ENCODE data around the gene EPHB2. TPM values are rescaled to one million over a fixed set of nuclear protein-coding genes. Genes with fewer than 3 reads are reported as not detected.
A peak's percentile ranks its signal among the peaks of the same experiment; 100 is the strongest.

The EPHB2 gene
- total and polyA plus RNA-seq, 9 donors, result 10.7 to 31.7 (median 20.4) TPM

GRCh38 chr1:22914633-22915217 lies 204.1 kb downstream of the EPHB2 start:
- no peak for DNase-seq
- Histone ChIP-seq H3K4me1 (ENCODE audit: control insufficient read depth, insufficient read depth, low read length) (peaks cover 42% of the 10 kb centered on the region), H3K36me3 (ENCODE audit: control insufficient read depth, insufficient read depth, low read length) (peaks cover 14% of the 10 kb centered on the region), H3K27me3 (ENCODE audit: control insufficient read depth, insufficient read depth, low read length) (no peaks in the 10 kb centered on the region), H3K9me3 (replicated peaks; ENCODE audit: control insufficient read depth, low read depth, low read length) (no peaks in the 10 kb centered on the region), H3K4me3 (ENCODE audit: low read length) (no peak overlapping the region), H3K27ac (ENCODE audit: low read length) (no peak overlapping the region)
- no CpG with 5 or more reads among the region's 8 CpGs for WGBS (ENCODE audit: insufficient coverage)

- Histone ChIP-seq H3K36me3 (ENCODE audit: control insufficient read depth, insufficient read depth, low read length) (peaks cover 9% of the 10 kb centered on the region), H3K4me3 (ENCODE audit: low read length) (no peak overlapping the region), H3K9me3 (replicated peaks; ENCODE audit: control insufficient read depth, low read depth, low read length) (no peaks in the 10 kb centered on the region), H3K27me3 (ENCODE audit: control insufficient read depth, insufficient read depth, low read length) (no peaks in the 10 kb centered on the region), H3K27ac (ENCODE audit: low read length) (no peak overlapping the region), H3K4me1 (ENCODE audit: control insufficient read depth, insufficient read depth, low read length) (peaks cover 42% of the 10 kb centered on the region)
- WGBS (ENCODE audit: insufficient coverage), result 56% methylated on average over 6 of the region's 7 CpGs
- DNase-seq, result no peak
Observed at GRCh38 chr1:22915231-22915630, 204.6 kb downstream of the EPHB2 start.

- no peak for DNase-seq
- H3K9me3 ChIP-seq (replicated peaks; ENCODE audit: control insufficient read depth, low read depth, low read length), result no peaks in the 10 kb centered on the region
- no peaks in the 10 kb centered on the region for H3K27me3 ChIP-seq (ENCODE audit: control insufficient read depth, insufficient read depth, low read length)
- H3K36me3 ChIP-seq (ENCODE audit: control insufficient read depth, insufficient read depth, low read length), result peaks cover 9% of the 10 kb centered on the region
- H3K4me3 ChIP-seq (ENCODE audit: low read length), result no peak overlapping the region
- 51% methylated on average over 12 of the region's 15 CpGs for WGBS (ENCODE audit: insufficient coverage)
- peaks cover 42% of the 10 kb centered on the region for H3K4me1 ChIP-seq (ENCODE audit: control insufficient read depth, insufficient read depth, low read length)
- H3K27ac ChIP-seq (ENCODE audit: low read length), result peak overlapping the region; percentile 35
Observed at GRCh38 chr1:22915816-22916470, 205.3 kb downstream of the EPHB2 start.

GRCh38 chr1:22916471-22916820 lies 205.8 kb downstream of the EPHB2 start:
- no peak overlapping the region for H3K4me3 ChIP-seq (ENCODE audit: low read length)
- 82% methylated on average over 4 of the region's 12 CpGs for WGBS (ENCODE audit: insufficient coverage)
- H3K4me1 ChIP-seq (ENCODE audit: control insufficient read depth, insufficient read depth, low read length), result peaks cover 42% of the 10 kb centered on the region
- H3K36me3 ChIP-seq (ENCODE audit: control insufficient read depth, insufficient read depth, low read length), result peaks cover 9% of the 10 kb centered on the region
- peak; percentile 80 for DNase-seq
- no peaks in the 10 kb centered on the region for H3K9me3 ChIP-seq (replicated peaks; ENCODE audit: control insufficient read depth, low read depth, low read length)
- peak overlapping the region; percentile 51 for H3K27ac ChIP-seq (ENCODE audit: low read length)
- no peaks in the 10 kb centered on the region for H3K27me3 ChIP-seq (ENCODE audit: control insufficient read depth, insufficient read depth, low read length)

- peaks cover 42% of the 10 kb centered on the region for H3K4me1 ChIP-seq (ENCODE audit: control insufficient read depth, insufficient read depth, low read length)
- 84% methylated on average over 5 of the region's 5 CpGs for WGBS (ENCODE audit: insufficient coverage)
- DNase-seq, result no peak
- H3K36me3 ChIP-seq (ENCODE audit: control insufficient read depth, insufficient read depth, low read length), result no peaks in the 10 kb centered on the region
- peaks cover 1% of the 10 kb centered on the region for H3K27me3 ChIP-seq (ENCODE audit: control insufficient read depth, insufficient read depth, low read length)
- H3K9me3 ChIP-seq (replicated peaks; ENCODE audit: control insufficient read depth, low read depth, low read length), result no peaks in the 10 kb centered on the region
- H3K27ac ChIP-seq (ENCODE audit: low read length), result no peak overlapping the region
- H3K4me3 ChIP-seq (ENCODE audit: low read length), result no peak overlapping the region
Observed at GRCh38 chr1:22917989-22918388, 207.3 kb downstream of the EPHB2 start.

GRCh38 chr1:22918644-22919043 lies 208.0 kb downstream of the EPHB2 start:
- H3K9me3 ChIP-seq (replicated peaks; ENCODE audit: control insufficient read depth, low read depth, low read length), result no peaks in the 10 kb centered on the region
- H3K27ac ChIP-seq (ENCODE audit: low read length), result no peak overlapping the region
- peaks cover 2% of the 10 kb centered on the region for H3K27me3 ChIP-seq (ENCODE audit: control insufficient read depth, insufficient read depth, low read length)
- no peak overlapping the region for H3K4me3 ChIP-seq (ENCODE audit: low read length)
- 66% methylated on average over 2 of the region's 4 CpGs for WGBS (ENCODE audit: insufficient coverage)
- no peaks in the 10 kb centered on the region for H3K36me3 ChIP-seq (ENCODE audit: control insufficient read depth, insufficient read depth, low read length)
- peaks cover 37% of the 10 kb centered on the region for H3K4me1 ChIP-seq (ENCODE audit: control insufficient read depth, insufficient read depth, low read length)
- DNase-seq, result no peak

GRCh38 chr1:22919341-22920025 lies 208.8 kb downstream of the EPHB2 start:
- Histone ChIP-seq H3K4me1 (ENCODE audit: control insufficient read depth, insufficient read depth, low read length) (peaks cover 30% of the 10 kb centered on the region), H3K4me3 (ENCODE audit: low read length) (no peak overlapping the region)
- WGBS (ENCODE audit: insufficient coverage), result 67% methylated on average over 2 of the region's 8 CpGs

GRCh38 chr1:22920026-22920733 lies 209.5 kb downstream of the EPHB2 start:
- WGBS (ENCODE audit: insufficient coverage), result 65% methylated on average over 4 of the region's 6 CpGs
- no peaks in the 10 kb centered on the region for H3K36me3 ChIP-seq (ENCODE audit: control insufficient read depth, insufficient read depth, low read length)
- DNase-seq, result no peak
- no peak overlapping the region for H3K27ac ChIP-seq (ENCODE audit: low read length)
- peaks cover 30% of the 10 kb centered on the region for H3K4me1 ChIP-seq (ENCODE audit: control insufficient read depth, insufficient read depth, low read length)
- no peak overlapping the region for H3K4me3 ChIP-seq (ENCODE audit: low read length)
- no peaks in the 10 kb centered on the region for H3K9me3 ChIP-seq (replicated peaks; ENCODE audit: control insufficient read depth, low read depth, low read length)
- peaks cover 2% of the 10 kb centered on the region for H3K27me3 ChIP-seq (ENCODE audit: control insufficient read depth, insufficient read depth, low read length)

More at GRCh38 chr1:22919341-22920025, 208.8 kb downstream of the EPHB2 start:
- Histone ChIP-seq H3K27me3 (ENCODE audit: control insufficient read depth, insufficient read depth, low read length) (peaks cover 2% of the 10 kb centered on the region), H3K9me3 (replicated peaks; ENCODE audit: control insufficient read depth, low read depth, low read length) (no peaks in the 10 kb centered on the region), H3K27ac (ENCODE audit: low read length) (no peak overlapping the region), H3K36me3 (ENCODE audit: control insufficient read depth, insufficient read depth, low read length) (no peaks in the 10 kb centered on the region)
- DNase-seq, result no peak

GRCh38 chr1:22920734-22921451 lies 210.3 kb downstream of the EPHB2 start:
- DNase-seq, result no peak
- Histone ChIP-seq H3K27ac (ENCODE audit: low read length) (no peak overlapping the region), H3K4me3 (ENCODE audit: low read length) (no peak overlapping the region), H3K4me1 (ENCODE audit: control insufficient read depth, insufficient read depth, low read length) (peaks cover 24% of the 10 kb centered on the region), H3K27me3 (ENCODE audit: control insufficient read depth, insufficient read depth, low read length) (peaks cover 2% of the 10 kb centered on the region), H3K36me3 (ENCODE audit: control insufficient read depth, insufficient read depth, low read length) (no peaks in the 10 kb centered on the region), H3K9me3 (replicated peaks; ENCODE audit: control insufficient read depth, low read depth, low read length) (no peaks in the 10 kb centered on the region)
- WGBS (ENCODE audit: insufficient coverage), result 74% methylated on average over 5 of the region's 8 CpGs
